ENCODE measurements around the gene PROZ. TPM values are rescaled to one million over a fixed set of nuclear protein-coding genes. Genes with fewer than 3 reads are reported as not detected.

PROZ gene
- total RNA-seq, 1 experiment from 2014 or later: not detected

- Histone ChIP-seq H3K27me3 (ENCODE audit: insufficient read depth, low read length) (peaks cover 4% of the 10 kb centered on the region; the same call in 1 of the 2 replicates), H3K36me3 (ENCODE audit: control insufficient read depth in 1 of 2, insufficient read depth in 2 of 2, low read length in 2 of 2) (no peaks in the 10 kb centered on the region), H2AFZ (ENCODE audit: low read depth, low read length, poor library complexity, severe bottlenecking) (no peak overlapping the region), H3K9me3 (ENCODE audit: control insufficient read depth in 1 of 2, insufficient read depth in 1 of 2, low read depth in 1 of 2, low read length in 2 of 2) (no peaks in the 10 kb centered on the region), H3K27ac (ENCODE audit: low read depth, low read length) (no peak overlapping the region), H3K4me3 (replicated peaks in 1 of 2; ENCODE audit: low read depth in 1 of 2, low read length in 2 of 2) (no peak overlapping the region), H3K79me2 (ENCODE audit: insufficient read depth, low read length) (no peaks in the 10 kb centered on the region), H3K9ac (ENCODE audit: low read length) (no peak overlapping the region), H3K9me2 (ENCODE audit: insufficient read depth) (no peaks in the 10 kb centered on the region), H3K4me2 (ENCODE audit: low read length) (no peak overlapping the region), H4K20me1 (ENCODE audit: insufficient read depth) (no peaks in the 10 kb centered on the region), H3K4me1 (ENCODE audit: control insufficient read depth in 1 of 2, insufficient read depth in 2 of 2, low read length in 2 of 2) (peaks cover 4 to 14% of the 10 kb centered on the region in 2 experiments; a peak in 3 of 4 replicates)
- ChIA-PET CTCF (no interaction called here), POLR2A (no interaction called here), RAD21 (ENCODE audit: low non-redundant PET in 1 of 2, low total read pairs in 2 of 2, uncharacterized antibody in 2 of 2, unreplicated experiment in 2 of 2) (no interaction called here)
- intact Hi-C loops (cut with micrococcal nuclease): no loop called here
- BruUV-seq (replicated peaks): no TSS peak
- TF ChIP-seq YY1 (IDR thresholded peaks at IDR 0.05; ENCODE audit: extremely low read depth, insufficient replicate concordance, low read depth, low read length): no peak
- TF ChIP-seq CBX3 (IDR thresholded peaks at IDR 0.05; ENCODE audit: low read depth): no peak
- ATAC-seq: no peak
- DNase-seq (ENCODE audit: low read depth, low spot score): no peak
Measured at GRCh38 chr13:113125506-113126264, 32.8 kb upstream of the PROZ start.

GRCh38 chr13:113126265-113127150 lies 31.9 kb upstream of the PROZ start:
- Histone ChIP-seq H3K9me3 (ENCODE audit: control insufficient read depth in 1 of 2, insufficient read depth in 1 of 2, low read depth in 1 of 2, low read length in 2 of 2) (no peaks in the 10 kb centered on the region), H3K4me2 (ENCODE audit: low read length) (no peak overlapping the region), H3K27me3 (ENCODE audit: insufficient read depth, low read length) (peaks cover 11% of the 10 kb centered on the region; the same call in 1 of the 2 replicates), H3K79me2 (ENCODE audit: insufficient read depth, low read length) (no peaks in the 10 kb centered on the region), H3K4me3 (replicated peaks in 1 of 2; ENCODE audit: low read depth in 1 of 2, low read length in 2 of 2) (no peak overlapping the region), H3K4me1 (ENCODE audit: control insufficient read depth in 1 of 2, insufficient read depth in 2 of 2, low read length in 2 of 2) (peaks cover 4 to 14% of the 10 kb centered on the region in 2 experiments; a peak in 3 of 4 replicates), H3K9ac (ENCODE audit: low read length) (no peak overlapping the region), H3K9me2 (ENCODE audit: insufficient read depth) (no peaks in the 10 kb centered on the region), H2AFZ (ENCODE audit: low read depth, low read length, poor library complexity, severe bottlenecking) (no peak overlapping the region), H4K20me1 (ENCODE audit: insufficient read depth) (no peaks in the 10 kb centered on the region), H3K36me3 (ENCODE audit: control insufficient read depth in 1 of 2, insufficient read depth in 2 of 2, low read length in 2 of 2) (no peaks in the 10 kb centered on the region), H3K27ac (ENCODE audit: low read depth, low read length) (no peak overlapping the region)
- intact Hi-C loops (cut with micrococcal nuclease): no loop called here
- no TSS peak for BruUV-seq (replicated peaks)
- RAD21 ChIA-PET (ENCODE audit: low non-redundant PET in 1 of 2, low total read pairs in 2 of 2, uncharacterized antibody in 2 of 2, unreplicated experiment in 2 of 2): no interaction called here
- no peak for TF ChIP-seq ZNF274 (IDR thresholded peaks at IDR 0.05; ENCODE audit: low read depth, low read length)
- no peak for TF ChIP-seq MAX (IDR thresholded peaks at IDR 0.05)
- TF ChIP-seq ZFX (IDR thresholded peaks at IDR 0.05): no peak
- no peak for TF ChIP-seq POLR2A (IDR thresholded peaks at IDR 0.05; ENCODE audit: borderline replicate concordance, extremely low read depth, insufficient read depth, insufficient read length)
- TF ChIP-seq YY1 (IDR thresholded peaks at IDR 0.05; ENCODE audit: extremely low read depth, insufficient replicate concordance, low read depth, low read length): no peak
- no peak for TF ChIP-seq ATF3 (IDR thresholded peaks at IDR 0.05)
- CTCF ChIA-PET: no interaction called here
- no peak for DNase-seq (ENCODE audit: low read depth, low spot score)
- POLR2A ChIA-PET: no interaction called here
- ATAC-seq: no peak

Measured in HCT116 (cell line).